Left kidney (tissue), 2 donors: ENCODE data around the gene GPR27. TPM values are rescaled to one million over a fixed set of nuclear protein-coding genes. Genes with fewer than 3 reads are reported as not detected.

Experiments used
- DNase-seq: peaks from one replicate; pipeline ENCODE4 v3.0.0-alpha.2; 2013
- polyA plus RNA-seq: library from polyadenylated mRNA; unstranded; fragments of 120-200 nt; gene quantifications from one replicate; pipeline ENCODE4 v1.2.1, GENCODE V29; 2013; ENCODE audit not compliant: insufficient read length

Gene GPR27
- polyA plus RNA-seq, 1 donor: 8.7 TPM

- DNase-seq: no peak
These were observed 24.9 kb upstream of the GPR27 start for GRCh38 chr3:71728632-71729342.

GRCh38 chr3:71732637-71733036, 21.0 kb upstream of the GPR27 start:
- DNase-seq: no peak

GRCh38 chr3:71733319-71733718, 20.3 kb upstream of the GPR27 start:
- DNase-seq: no peak

- no peak for DNase-seq
These were observed 18.8 kb upstream of the GPR27 start for GRCh38 chr3:71734881-71735280.

GRCh38 chr3:71742621-71743020, 11.0 kb upstream of the GPR27 start:
- DNase-seq: no peak

- DNase-seq: no peak
These were observed 8.9 kb upstream of the GPR27 start for GRCh38 chr3:71744738-71745137.

GRCh38 chr3:71751602-71752001, 2.1 kb upstream of the GPR27 start:
- DNase-seq: no peak

GRCh38 chr3:71752831-71753700, 589 bp upstream of the GPR27 start:
- no peak for DNase-seq

- peak; percentile 7 for DNase-seq
These were observed 1.1 kb downstream of the GPR27 start for GRCh38 chr3:71754610-71755253.

GRCh38 chr3:71758091-71758490, 4.4 kb downstream of the GPR27 start:
- no peak for DNase-seq

- DNase-seq: no peak
These were observed 5.7 kb downstream of the GPR27 start for GRCh38 chr3:71759401-71759800.

- no peak for DNase-seq
These were observed 6.5 kb downstream of the GPR27 start for GRCh38 chr3:71760140-71760539.

- no peak for DNase-seq
These were observed 9.8 kb downstream of the GPR27 start for GRCh38 chr3:71763426-71763825.

GRCh38 chr3:71771126-71771525, 17.5 kb downstream of the GPR27 start:
- DNase-seq: no peak

GRCh38 chr3:71771884-71772283, 18.2 kb downstream of the GPR27 start:
- DNase-seq: no peak

- no peak for DNase-seq
These were observed 22.9 kb downstream of the GPR27 start for GRCh38 chr3:71776538-71776937.

- DNase-seq: no peak
These were observed 24.7 kb downstream of the GPR27 start for GRCh38 chr3:71778353-71778752.

GRCh38 chr3:71779674-71780377, 26.2 kb downstream of the GPR27 start:
- no peak for DNase-seq

- no peak for DNase-seq
These were observed 26.8 kb downstream of the GPR27 start for GRCh38 chr3:71780430-71780829.

GRCh38 chr3:71783152-71783551, 29.5 kb downstream of the GPR27 start:
- DNase-seq: no peak

GRCh38 chr3:71784201-71784913, 30.7 kb downstream of the GPR27 start:
- no peak for DNase-seq
